Epidermal melanocyte (primary cell): ENCODE results near the gene SH3RF3.

Experiments used
- DNase-seq: peaks from one replicate; pipeline ENCODE4 v3.0.0; 2011; ENCODE audit warnings: low spot score; ENCODE audit not compliant: insufficient read length

Gene SH3RF3

GRCh38 chr2:109447776-109448175 lies 318.8 kb downstream of the SH3RF3 start:
- no peak for DNase-seq

GRCh38 chr2:109448207-109448606 lies 319.2 kb downstream of the SH3RF3 start:
- no peak for DNase-seq

- DNase-seq = no peak
These were observed 320.2 kb downstream of the SH3RF3 start for GRCh38 chr2:109448946-109449788.

DNA sequence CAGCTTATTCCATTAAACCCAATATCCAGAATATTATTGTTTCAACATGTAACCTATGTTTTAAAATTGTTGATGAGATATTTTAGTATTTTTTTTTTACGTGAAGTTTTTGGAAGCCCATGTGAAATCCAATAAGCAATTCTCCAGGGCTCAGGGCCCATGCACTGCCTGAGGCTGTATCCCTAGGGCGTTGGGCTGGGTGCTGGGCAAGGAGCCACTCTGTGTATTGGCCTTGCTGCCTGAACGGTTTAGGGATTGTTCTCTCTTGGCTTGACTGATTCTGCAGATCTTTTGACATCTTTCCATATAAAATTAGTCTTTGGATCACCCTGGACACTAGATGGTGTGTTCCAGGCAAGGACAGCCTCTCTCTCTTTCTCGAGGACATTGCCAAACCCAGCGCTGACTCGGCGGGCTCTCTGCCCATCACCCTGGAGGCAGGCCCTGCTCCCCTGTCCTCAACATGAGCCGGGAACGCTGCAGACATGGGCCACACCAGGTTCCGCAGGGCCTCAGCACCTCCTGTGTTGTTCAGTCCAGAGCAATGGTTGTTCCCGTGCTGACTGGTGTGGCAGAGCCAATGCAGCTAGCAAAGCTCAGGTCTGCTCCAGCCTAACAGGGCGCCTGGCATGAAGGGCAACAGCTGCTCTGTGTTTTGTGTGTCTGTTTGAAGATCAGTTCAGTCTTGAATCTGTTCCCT lies 321.7 kb downstream of the SH3RF3 start:
- no peak for DNase-seq

- DNase-seq = no peak
These were observed 322.7 kb downstream of the SH3RF3 start for GRCh38 chr2:109451671-109452070.

- no peak for DNase-seq
These were observed 323.6 kb downstream of the SH3RF3 start for GRCh38 chr2:109452318-109453305.

DNA sequence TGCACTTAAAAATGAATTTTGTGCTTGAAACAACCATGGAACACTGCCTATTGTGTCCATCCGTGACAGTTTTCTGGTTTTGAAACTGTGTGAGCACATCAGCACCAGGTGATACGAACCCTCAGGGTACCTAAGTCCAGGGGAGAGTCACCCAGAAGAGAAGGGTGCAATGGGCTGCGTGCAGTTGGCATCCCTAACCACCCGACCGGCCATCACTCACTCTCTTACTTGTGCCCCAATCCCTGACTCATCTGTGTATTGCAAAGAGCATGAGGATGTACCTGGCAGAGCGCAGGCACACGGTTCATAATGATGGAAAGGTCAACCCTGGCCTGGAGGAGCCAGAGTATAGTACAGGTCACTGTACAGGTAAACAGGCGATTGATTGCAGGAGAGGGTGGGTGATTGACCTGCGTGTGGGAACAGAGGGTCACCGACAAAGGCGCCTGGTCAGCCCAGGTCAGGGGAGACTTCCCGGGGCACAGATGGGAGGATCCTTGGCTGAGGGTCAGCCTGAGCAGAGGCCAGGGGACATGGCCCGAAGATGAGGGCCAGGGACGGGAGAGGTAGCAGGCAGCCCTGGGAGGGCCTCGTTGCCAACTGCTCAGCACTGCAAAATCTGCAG lies 324.5 kb downstream of the SH3RF3 start:
- DNase-seq = no peak

- DNase-seq = no peak
These were observed 325.3 kb downstream of the SH3RF3 start for GRCh38 chr2:109454304-109454703.

- DNase-seq = no peak
These were observed 325.9 kb downstream of the SH3RF3 start for GRCh38 chr2:109454765-109455394.

- DNase-seq = no peak
These were observed 327.0 kb downstream of the SH3RF3 start for GRCh38 chr2:109455731-109456691.

DNA sequence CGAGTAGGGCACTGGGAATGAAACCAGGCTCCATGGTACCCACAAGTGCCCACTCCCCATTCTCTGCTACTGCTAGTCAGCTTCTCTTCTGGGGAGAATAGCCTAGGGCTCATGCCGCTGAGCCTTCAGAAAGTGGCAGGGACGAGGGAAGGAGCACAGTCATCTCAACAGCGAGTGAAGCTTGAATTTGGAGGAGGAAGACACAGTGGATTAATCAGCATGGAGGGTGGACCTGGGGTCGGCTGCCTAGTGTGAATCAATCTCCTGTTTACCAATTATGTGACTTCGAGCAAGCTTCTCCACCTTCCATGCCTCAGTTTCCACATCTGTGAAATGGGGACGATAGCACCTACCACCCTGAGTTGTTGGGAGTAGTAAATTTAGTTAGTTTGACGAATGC lies 327.8 kb downstream of the SH3RF3 start:
- no peak for DNase-seq

GRCh38 chr2:109457366-109457765 lies 328.4 kb downstream of the SH3RF3 start:
- no peak for DNase-seq

- no peak for DNase-seq
These were observed 328.8 kb downstream of the SH3RF3 start for GRCh38 chr2:109457794-109458193.

DNA sequence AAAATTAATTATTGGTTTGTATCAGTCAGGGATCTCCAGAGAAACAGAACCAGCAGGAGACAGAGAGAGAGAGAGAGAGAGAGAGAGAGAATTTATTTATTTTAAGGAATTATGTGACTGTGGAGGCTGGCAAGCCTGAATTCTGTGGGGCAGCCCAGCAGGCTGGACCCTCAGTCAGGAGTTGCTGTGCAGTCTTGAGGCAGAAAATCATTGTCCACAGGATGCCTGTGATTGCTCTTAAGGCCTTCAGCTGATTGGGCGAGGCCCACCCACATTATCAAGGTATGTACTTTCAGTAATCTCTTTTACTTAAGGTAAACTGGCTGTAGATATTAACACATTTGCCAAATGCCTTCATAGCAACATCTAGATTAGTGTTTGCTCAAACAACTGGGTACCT lies 329.5 kb downstream of the SH3RF3 start:
- DNase-seq = no peak

DNA sequence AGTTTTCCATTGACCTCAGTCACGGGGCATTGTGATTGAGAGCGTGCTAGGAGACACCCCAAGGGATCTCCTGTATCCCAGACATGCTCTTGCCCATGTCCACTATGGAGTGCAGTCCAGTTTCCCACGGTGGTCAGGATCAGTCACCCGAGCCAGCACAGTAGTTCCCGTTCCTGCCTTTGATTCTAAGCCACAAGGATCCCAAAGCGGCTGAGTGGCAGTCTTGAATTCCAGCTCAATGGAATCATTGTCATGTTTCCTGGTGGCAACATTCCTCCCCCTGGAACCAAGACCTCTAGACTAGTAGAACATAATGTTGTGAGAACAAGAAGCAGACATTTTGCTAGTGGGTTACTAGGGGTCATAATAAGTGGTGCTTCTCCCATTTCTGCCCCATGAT lies 330.5 kb downstream of the SH3RF3 start:
- no peak for DNase-seq

DNA sequence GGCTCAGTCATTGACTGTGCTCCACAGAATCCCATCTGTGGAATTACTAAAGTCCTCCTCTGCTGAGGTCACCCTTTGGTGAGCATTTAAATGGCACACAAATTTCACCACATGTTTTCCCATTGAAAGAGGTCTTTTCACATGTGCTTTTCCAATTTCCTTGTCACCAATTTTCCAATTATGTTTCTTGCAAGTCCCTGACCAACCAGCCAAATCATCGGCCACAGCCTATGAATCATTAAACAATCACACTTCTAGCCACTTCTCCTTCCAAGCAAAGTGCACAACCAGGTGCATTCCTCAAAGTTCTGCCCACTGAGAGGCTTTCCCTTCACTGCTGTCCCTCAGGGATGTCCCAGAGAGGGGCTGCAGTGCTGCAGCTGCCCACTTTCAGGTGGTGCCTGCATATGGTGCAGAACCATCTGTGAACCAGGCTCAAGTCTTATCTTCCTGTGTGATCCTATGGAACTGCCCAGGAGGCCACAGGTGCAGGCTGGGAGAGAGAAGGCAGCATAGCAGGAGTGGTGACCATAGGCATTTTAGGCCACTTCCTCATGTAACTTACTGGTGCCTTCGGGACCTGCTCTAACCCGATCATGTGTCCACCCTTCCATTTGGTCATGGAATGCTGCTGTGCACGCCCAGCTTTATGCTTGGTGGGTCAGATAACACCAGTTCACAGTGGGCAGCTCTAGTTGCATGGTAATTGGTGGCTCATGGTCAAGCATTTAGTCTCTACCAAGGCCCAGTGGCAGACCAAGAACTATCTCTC lies 331.7 kb downstream of the SH3RF3 start:
- no peak for DNase-seq

DNA sequence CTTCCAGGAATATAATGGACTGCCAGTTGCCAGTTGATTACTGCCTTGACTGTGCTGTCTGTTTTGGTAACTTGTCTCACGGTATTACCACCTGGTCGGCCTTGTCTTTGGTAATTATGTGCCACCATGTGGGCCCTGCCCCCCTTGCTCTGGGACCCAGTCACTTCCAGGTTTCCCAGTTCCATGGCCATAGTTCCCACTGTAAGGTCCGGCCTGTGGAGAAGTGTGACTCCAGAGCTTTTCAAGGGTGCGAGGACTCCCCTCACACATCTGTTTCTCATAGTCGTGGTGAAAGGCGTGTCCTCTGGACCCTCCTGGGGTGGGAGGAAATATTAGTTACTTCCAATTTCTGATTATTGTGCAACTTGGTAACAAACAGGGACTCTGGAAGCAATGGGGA lies 334.2 kb downstream of the SH3RF3 start:
- no peak for DNase-seq

DNA sequence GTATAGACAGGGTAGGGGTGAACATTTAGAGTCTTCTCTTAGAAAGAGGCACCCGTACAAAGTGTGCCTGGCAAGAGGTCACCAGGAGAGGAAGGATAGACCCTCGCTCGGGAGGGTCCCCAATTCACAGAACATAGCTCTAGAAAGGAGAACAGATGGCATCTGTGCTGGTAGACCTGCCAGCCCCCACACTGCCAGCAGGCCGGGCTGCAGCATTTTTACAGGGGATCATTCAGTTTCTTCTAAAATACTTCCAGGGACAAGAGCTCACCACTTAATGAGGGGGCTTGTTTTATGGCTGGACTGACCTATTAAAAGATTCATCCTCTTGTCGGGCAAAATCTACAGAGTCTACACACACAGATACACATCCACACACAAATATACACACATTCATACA lies 334.9 kb downstream of the SH3RF3 start:
- DNase-seq = no peak
